Measurements from ENCODE around the gene MAFG. TPM values are rescaled to one million over a fixed set of nuclear protein-coding genes. Genes with fewer than 3 reads are reported as not detected.

Gene MAFG
- total RNA-seq, 1 experiment from 2014 or later = 31.4 TPM

DNA sequence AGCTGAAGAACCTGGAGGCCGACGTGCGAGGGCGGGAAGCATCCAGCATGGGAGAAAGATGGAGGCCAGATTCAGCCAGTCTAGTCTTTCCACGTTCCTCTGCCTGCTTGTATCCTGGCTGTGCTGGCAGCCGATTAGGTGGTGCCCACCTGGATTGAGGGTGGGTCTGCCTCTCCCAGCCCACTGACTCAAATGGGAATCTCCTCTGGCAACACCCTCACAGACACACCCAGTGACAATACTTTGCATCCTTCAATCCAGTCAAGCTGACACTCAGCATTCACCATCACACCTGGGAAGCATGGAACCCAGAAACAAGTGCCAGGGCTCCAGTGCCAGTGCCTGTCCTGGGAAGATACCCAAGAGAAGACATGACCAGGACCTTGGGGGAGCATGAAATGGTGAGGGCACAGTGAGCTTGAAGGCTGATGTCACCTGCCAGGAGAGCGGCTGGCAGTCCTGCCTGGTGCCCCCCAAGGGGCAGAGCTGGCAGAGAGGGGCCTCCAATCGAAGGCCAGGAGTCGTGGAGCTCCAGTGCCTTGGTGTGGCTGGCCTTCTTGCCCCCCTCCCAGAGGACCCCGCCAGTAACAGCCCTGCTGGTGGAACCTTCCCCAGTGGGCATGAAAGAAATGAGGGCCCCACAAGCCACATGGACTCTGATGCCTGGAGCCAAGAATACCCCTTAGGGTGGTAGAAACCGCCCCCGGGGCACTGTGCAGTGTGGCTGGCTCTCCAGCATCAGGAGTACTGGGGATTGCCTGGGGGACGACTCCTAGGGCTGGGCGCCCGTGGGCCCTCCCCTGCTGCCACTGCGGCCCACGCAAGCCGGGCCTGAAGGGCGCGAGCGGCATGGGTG lies 26.1 kb downstream of the MAFG start:
- WGBS (ENCODE audit: extremely low coverage, insufficient read length, low lambda C conversion rate) = no CpG with 5 or more reads among the region's 21 CpGs
- no peaks in the 10 kb centered on the region for H3K79me1 ChIP-seq (ENCODE audit: insufficient read depth, low read depth, low read length, poor library complexity, severe bottlenecking)
- no peaks in the 10 kb centered on the region for H3K9me3 Mint-ChIP-seq
- no peak overlapping the region for H3K23ac ChIP-seq (ENCODE audit: insufficient read length, low read depth, low read length)
- TF ChIP-seq, protein P1, sequence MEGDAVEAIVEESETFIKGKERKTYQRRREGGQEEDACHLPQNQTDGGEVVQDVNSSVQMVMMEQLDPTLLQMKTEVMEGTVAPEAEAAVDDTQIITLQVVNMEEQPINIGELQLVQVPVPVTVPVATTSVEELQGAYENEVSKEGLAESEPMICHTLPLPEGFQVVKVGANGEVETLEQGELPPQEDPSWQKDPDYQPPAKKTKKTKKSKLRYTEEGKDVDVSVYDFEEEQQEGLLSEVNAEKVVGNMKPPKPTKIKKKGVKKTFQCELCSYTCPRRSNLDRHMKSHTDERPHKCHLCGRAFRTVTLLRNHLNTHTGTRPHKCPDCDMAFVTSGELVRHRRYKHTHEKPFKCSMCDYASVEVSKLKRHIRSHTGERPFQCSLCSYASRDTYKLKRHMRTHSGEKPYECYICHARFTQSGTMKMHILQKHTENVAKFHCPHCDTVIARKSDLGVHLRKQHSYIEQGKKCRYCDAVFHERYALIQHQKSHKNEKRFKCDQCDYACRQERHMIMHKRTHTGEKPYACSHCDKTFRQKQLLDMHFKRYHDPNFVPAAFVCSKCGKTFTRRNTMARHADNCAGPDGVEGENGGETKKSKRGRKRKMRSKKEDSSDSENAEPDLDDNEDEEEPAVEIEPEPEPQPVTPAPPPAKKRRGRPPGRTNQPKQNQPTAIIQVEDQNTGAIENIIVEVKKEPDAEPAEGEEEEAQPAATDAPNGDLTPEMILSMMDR (conservative IDR thresholded peaks at IDR 0.05) = no peak
- no peaks in the 10 kb centered on the region for H3K4me1 ChIP-seq (ENCODE audit: insufficient read depth, low read length)
- H4K20me1 ChIP-seq (ENCODE audit: control insufficient read depth, insufficient read depth, insufficient read length) = no peaks in the 10 kb centered on the region
- no peak overlapping the region for H3K4ac ChIP-seq (ENCODE audit: low read depth, low read length)
- H3K4me3 Mint-ChIP-seq = peak overlapping the region in 1 of 2 experiments; percentile 15; a peak in 3 of 5 replicates
- H3K4me2 ChIP-seq (ENCODE audit: insufficient read depth, insufficient read length, low read length) = peak overlapping the region; percentile 31
- no peak overlapping the region for H4K8ac ChIP-seq (replicated peaks; ENCODE audit: insufficient read length, low read depth, low read length)
- no peak overlapping the region for H2BK12ac ChIP-seq (ENCODE audit: insufficient read length, low read depth, low read length)
- no peaks in the 10 kb centered on the region for H3K9me3 ChIP-seq (ENCODE audit: control insufficient read depth, low read depth, low read length)
- H3K56ac ChIP-seq (ENCODE audit: insufficient read length, low read depth, low read length) = no peak overlapping the region
- H4K5ac ChIP-seq (ENCODE audit: insufficient read length, low read depth, low read length) = no peak overlapping the region
- no peak overlapping the region for H2AFZ ChIP-seq (ENCODE audit: low read length)
- H3K36me3 Mint-ChIP-seq (ENCODE audit: insufficient read depth in 1 of 3, low read depth in 3 of 3) = peaks cover 8 to 33% (median 22%) of the 10 kb centered on the region in 3 experiments; a peak in 6 of 7 replicates
- H3K27ac ChIP-seq (ENCODE audit: insufficient read length, low read depth, low read length) = no peak overlapping the region
- H3K79me2 ChIP-seq (ENCODE audit: insufficient read depth, low read length) = no peaks in the 10 kb centered on the region
- no peak overlapping the region for H2BK15ac ChIP-seq (ENCODE audit: low read depth, low read length)
- H3K27me3 Mint-ChIP-seq (ENCODE audit: low read depth) = peaks cover 11% of the 10 kb centered on the region
- H3T11ph ChIP-seq (ENCODE audit: low read length) = no peak overlapping the region
- H3K14ac ChIP-seq (ENCODE audit: insufficient read depth, low read length) = no peak overlapping the region
- H2BK5ac ChIP-seq (ENCODE audit: insufficient read length, low read length) = no peak overlapping the region
- H4K91ac ChIP-seq (ENCODE audit: insufficient read length, low read depth, low read length) = no peak overlapping the region
- H2BK20ac ChIP-seq (ENCODE audit: low read depth, low read length, poor library complexity, severe bottlenecking) = no peak overlapping the region
- no peak overlapping the region for H2AK5ac ChIP-seq (ENCODE audit: insufficient read length, low read length)
- DNase-seq = no peak
- H3K23me2 ChIP-seq (ENCODE audit: insufficient read length, low read depth, low read length, poor library complexity, severe bottlenecking) = peaks cover 11% of the 10 kb centered on the region
- no peaks in the 10 kb centered on the region; the same call in 1 of the 2 replicates for H3K27me3 ChIP-seq (ENCODE audit: insufficient read depth, low read length)
- H3K27ac Mint-ChIP-seq = no peak overlapping the region
- H3K9ac ChIP-seq (ENCODE audit: extremely low read depth, insufficient read length, low read length) = no peak overlapping the region
- no peak overlapping the region for H2BK120ac ChIP-seq (ENCODE audit: low read depth, low read length, poor library complexity, severe bottlenecking)
- peaks cover 0 to 3% of the 10 kb centered on the region in 2 experiments; a peak in 2 of 4 replicates for H3K4me1 Mint-ChIP-seq
- H3K18ac ChIP-seq (ENCODE audit: insufficient read length, low read depth, low read length) = no peak overlapping the region

All from H9 (cell line).